ENCODE results near the gene CTIF.

CTIF gene

GRCh38 chr18:48623468-48624235 lies 84.8 kb downstream of the CTIF start:
- DNase-seq: no peak

GRCh38 chr18:48624856-48625255 lies 86.0 kb downstream of the CTIF start:
- no peak for DNase-seq

- DNase-seq: no peak
Measured at GRCh38 chr18:48627216-48627615, 88.4 kb downstream of the CTIF start.

GRCh38 chr18:48629730-48630324 lies 91.0 kb downstream of the CTIF start:
- DNase-seq: no peak

GRCh38 chr18:48631851-48632250 lies 93.0 kb downstream of the CTIF start:
- DNase-seq: no peak

- DNase-seq: no peak
Measured at GRCh38 chr18:48632676-48633257, 93.9 kb downstream of the CTIF start.

- no peak for DNase-seq
Measured at GRCh38 chr18:48634491-48634890, 95.7 kb downstream of the CTIF start.

GRCh38 chr18:48634975-48635374 lies 96.1 kb downstream of the CTIF start:
- no peak for DNase-seq

GRCh38 chr18:48635806-48636205 lies 97.0 kb downstream of the CTIF start:
- no peak for DNase-seq

GRCh38 chr18:48636436-48636835 lies 97.6 kb downstream of the CTIF start:
- DNase-seq: no peak

- no peak for DNase-seq
Measured at GRCh38 chr18:48637081-48637990, 98.5 kb downstream of the CTIF start.

- DNase-seq: no peak
Measured at GRCh38 chr18:48638451-48638850, 99.6 kb downstream of the CTIF start.

- no peak for DNase-seq
Measured at GRCh38 chr18:48638896-48639771, 100.3 kb downstream of the CTIF start.

GRCh38 chr18:48639772-48640432 lies 101.1 kb downstream of the CTIF start:
- DNase-seq: no peak

GRCh38 chr18:48640566-48641270 lies 101.9 kb downstream of the CTIF start:
- DNase-seq: no peak

GRCh38 chr18:48641981-48642380 lies 103.2 kb downstream of the CTIF start:
- DNase-seq: no peak

GRCh38 chr18:48642503-48642902 lies 103.7 kb downstream of the CTIF start:
- no peak for DNase-seq

- no peak for DNase-seq
Measured at GRCh38 chr18:48643262-48643661, 104.4 kb downstream of the CTIF start.

- DNase-seq: no peak
Measured at GRCh38 chr18:48644029-48644428, 105.2 kb downstream of the CTIF start.

GRCh38 chr18:48645427-48646002 lies 106.7 kb downstream of the CTIF start:
- no peak for DNase-seq

GRCh38 chr18:48646976-48647375 lies 108.1 kb downstream of the CTIF start:
- no peak for DNase-seq

Data from Kasumi-1 (cell line).